HPDE6-E6E7 (cell line): ENCODE measurements around the gene MAN2A1.
"Not testable (repeated sequence)": the region's sequence is repeated elsewhere in the genome, so short reads cannot be mapped to it uniquely, and the experiment has no call there.

Experiments
- DNase-seq: peaks from one replicate; pipeline ENCODE4 v3.0.0; 2011; ENCODE audit warnings: missing footprints; ENCODE audit errors: extremely low spot score

The MAN2A1 gene

GRCh38 chr5:109755761-109756160 is 66.0 kb downstream of the MAN2A1 start:
- DNase-seq = no peak

DNA sequence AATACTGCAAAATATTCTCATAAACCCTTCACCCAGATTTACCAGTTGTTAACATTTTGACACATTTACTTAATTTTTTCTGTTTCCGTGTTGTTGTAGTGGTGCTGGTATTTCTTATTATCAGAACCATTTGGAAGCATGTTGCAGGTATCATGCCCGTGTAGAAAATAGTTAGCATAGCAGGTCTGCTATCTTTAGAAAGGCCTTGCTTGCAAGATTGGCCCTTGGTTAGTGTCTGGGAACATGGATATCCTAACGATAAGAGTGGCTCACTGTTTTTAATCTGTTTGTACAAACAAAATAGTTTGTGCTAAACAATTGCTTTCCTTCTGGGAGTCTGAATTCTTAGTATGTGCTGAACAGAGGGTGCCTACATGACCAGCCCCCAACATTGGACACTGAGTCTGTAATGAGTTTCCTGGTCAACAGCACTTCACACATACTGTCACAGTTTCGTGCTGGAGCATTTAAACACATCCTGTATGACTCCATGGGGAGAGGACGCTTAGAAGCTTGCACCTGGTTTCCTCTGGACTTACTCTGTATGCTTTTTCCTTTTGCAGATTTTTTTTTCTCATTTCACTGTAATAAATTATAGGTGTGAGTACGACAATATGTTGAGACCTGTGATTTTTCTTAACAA is 66.9 kb downstream of the MAN2A1 start:
- DNase-seq = no peak

- DNase-seq = no peak
These were observed 67.8 kb downstream of the MAN2A1 start for GRCh38 chr5:109757490-109757889.

DNA sequence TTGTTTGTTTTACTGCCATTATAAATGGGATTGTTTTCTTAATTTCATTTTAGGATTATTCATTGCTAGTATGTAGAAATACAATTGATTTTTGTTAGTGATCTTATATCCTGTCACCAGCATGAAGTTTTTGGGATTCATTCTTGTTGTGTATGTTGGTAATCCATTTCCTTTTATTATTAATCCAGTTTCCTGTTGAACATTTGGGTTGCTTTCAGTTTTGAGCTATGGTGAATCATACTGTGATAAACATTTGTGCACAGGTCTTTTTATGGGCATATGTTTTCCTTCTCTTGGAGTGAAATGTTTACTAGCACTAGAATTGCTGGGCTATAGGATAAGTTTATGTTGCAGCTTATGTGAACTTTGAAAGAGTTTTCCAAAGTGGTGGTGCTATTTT is 69.6 kb downstream of the MAN2A1 start:
- DNase-seq = no peak

GRCh38 chr5:109760130-109760529 is 70.4 kb downstream of the MAN2A1 start:
- DNase-seq = not testable (repeated sequence)

DNA sequence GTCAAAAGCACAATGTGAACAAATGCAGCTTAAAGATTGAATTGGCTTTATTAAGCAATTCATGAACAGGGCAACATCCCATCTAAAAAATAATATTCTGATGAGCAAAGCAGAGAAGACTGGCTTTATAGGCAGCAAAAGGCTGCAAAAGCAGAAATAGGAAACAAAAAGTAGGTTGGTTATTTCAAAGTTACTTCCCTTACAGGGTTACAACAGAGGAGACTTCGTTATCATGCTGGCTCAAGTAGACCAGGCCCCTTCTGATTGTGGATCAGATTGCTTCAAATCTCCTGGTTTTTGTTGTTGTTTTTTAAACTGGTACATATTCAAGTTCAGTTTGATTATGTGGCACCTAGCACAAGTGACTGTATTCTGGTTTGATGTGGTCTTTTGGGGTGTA is 73.1 kb downstream of the MAN2A1 start:
- DNase-seq = no peak

DNA sequence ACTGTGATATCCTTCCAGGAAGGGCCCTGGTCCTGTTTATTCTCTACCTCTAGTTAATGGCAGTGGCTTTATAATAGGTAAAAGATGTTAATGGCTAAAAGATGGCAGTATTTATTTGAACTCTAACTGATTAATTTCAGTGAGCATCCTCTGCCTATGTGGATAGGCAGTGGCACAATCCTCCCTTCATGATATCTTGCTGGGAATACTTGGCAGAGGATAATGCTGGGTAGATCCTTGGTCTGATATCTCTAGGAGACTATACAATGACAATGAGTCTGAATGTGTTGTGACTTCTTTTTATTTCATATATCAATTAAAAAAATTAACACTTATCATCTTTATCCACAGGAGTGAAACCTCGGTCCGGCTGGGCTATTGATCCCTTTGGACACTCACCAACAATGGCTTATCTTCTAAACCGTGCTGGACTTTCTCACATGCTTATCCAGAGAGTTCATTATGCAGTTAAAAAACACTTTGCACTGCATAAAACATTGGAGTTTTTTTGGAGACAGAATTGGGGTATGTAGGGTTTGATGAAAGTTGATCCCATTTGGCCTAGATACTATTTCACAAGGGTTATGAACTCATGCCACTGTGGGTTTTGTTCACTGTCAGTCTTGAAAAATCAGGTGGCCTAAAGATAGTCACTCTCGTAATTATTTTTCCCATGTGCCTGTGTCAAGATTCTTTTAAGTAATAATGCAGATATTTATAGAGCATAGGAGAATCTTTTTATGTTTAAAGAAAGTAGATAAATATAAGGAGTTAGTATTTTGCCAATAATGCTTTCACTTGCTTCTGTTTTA is 77.7 kb downstream of the MAN2A1 start:
- DNase-seq = no peak

GRCh38 chr5:109767997-109768396 is 78.3 kb downstream of the MAN2A1 start:
- no peak for DNase-seq

GRCh38 chr5:109769597-109770291 is 80.0 kb downstream of the MAN2A1 start:
- no peak for DNase-seq

- DNase-seq = no peak
These were observed 85.4 kb downstream of the MAN2A1 start for GRCh38 chr5:109775130-109775529.

DNA sequence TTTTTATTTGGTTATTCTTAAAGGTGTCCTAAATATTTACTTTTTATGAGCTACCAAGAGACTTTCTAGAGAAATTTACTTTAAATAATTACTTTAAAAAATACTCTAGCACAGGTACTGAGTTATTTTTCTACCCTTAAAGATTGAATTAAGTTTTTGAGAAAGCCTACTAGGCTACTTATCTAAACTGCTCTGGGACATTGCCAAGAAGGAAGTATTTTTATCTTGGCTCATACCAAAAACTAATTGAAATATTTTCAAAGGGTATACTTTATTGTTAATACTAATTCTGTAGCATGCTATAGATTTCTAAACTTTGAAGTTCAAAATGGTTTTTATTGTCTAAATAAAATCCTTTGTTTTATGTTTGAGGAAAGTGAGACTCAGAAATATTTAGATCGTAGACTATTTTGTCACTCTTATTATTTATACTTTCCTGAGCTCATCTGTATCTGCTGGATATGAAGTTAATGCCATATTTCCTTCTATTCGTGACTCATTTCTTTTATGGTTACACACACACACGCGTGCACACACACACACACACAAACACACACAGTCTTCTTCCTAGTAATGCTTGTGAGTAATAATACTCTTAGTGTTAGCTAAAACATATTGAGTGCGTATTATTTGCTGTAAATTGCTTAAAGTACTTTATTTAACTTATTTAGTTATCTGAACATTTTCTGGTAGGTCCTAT is 89.5 kb downstream of the MAN2A1 start:
- DNase-seq = no peak

DNA sequence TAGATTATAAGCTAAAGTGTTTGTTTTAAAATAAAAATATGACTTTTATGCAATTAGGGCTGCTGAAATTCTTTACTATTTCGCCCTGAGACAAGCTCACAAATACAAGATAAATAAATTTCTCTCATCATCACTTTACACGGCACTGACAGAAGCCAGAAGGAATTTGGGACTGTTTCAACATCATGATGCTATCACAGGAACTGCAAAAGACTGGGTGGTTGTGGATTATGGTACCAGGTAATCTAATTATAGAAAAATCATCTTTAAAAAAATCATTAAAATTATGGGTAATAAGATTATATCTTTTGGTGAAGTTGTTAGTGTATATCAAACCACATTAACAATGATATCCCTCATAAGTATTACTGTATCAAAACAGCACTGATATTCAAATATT is 95.0 kb downstream of the MAN2A1 start:
- DNase-seq = no peak

DNA sequence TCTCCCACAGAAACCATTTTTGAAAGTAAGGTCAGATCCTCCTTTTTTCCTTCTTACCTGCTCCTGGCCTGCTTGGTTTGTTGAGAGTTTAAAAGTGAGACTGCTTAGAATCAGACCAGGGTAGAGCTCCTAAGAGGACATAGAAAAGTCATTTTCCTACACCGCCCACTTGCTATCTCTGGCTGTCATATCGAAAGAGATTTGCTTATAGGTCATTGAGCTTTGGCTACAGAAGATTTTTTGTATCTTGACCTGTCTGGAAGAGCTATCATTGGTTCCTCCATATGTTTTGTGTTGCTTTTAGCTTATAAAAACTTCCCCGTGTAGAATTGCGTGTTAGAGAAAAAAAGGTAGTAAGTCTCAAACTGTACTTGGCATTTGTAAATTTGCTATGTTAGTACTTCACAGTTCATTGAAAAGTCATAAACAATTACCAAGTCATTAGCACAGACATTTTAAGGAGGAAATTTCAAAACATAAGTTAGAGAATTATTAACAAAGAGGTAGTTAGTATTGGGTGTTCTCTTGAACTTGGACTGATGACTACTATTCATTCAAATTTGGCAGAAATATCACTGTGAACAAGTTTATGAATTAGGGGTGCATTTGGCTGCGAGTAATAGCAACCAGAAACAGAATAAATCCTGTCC is 96.6 kb downstream of the MAN2A1 start:
- no peak for DNase-seq

- DNase-seq = no peak
These were observed 98.9 kb downstream of the MAN2A1 start for GRCh38 chr5:109788596-109788995.

DNA sequence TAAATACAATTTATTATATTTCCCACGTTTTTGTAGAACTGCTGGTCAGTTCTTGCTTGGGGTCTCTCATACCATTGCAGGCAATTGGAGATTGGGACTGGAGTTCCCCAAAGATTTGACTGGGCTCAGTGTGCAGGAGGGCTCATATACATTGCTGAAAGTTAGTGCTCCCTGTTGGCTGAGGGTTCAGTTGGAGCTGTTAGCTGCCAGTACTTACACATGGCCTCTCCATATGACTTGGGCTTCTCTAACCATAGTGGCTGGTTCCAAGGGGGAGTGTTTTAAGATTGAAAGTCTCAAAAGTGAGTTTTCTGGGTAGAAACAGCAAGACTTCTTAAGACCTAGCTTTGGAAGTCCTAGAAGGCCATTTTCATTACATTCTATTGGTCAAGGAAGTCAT is 102.9 kb downstream of the MAN2A1 start:
- no peak for DNase-seq

DNA sequence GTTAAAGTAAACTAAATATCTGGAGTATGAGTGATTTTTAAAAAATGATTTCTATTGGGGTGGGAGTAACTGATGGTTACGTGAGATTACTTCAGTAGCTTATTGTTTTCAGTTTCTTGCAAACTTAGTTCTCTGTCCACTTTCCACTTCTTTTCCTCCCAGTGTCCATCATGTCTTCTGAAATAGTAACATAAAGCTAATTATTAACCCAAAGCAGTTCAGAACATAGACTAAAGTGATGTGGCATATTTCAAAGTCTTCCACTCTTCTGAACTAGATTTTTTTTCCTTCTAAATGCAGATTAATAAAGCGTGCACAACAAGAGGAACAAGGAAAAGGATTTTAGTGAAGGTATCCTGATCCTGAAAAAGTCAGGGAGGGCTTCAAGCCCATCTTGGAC is 114.1 kb downstream of the MAN2A1 start:
- DNase-seq = no peak

GRCh38 chr5:109805472-109805871 is 115.7 kb downstream of the MAN2A1 start:
- DNase-seq = no peak

- DNase-seq = no peak
These were observed 116.2 kb downstream of the MAN2A1 start for GRCh38 chr5:109805883-109806282.

DNA sequence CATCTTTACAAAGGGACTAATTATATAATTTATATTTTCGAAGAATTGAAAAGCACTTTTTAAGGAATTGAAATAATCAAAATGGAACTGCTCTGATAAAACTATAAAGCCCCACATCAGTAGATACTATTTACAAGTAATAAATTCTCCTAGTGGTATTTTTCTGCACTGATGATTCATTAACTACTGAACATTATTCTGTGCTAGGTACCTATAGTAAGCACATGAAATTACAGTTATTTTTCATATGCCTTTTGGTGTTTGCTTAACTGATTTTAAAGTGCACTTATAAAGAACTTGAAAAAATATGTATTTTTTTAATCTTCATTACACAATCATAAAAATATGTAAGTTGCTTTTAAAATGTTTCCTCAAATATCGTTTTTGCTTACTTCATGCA is 123.0 kb downstream of the MAN2A1 start:
- DNase-seq = no peak

- no peak for DNase-seq
These were observed 127.0 kb downstream of the MAN2A1 start for GRCh38 chr5:109816732-109817131.

- no peak for DNase-seq
These were observed 130.2 kb downstream of the MAN2A1 start for GRCh38 chr5:109819878-109820277.

GRCh38 chr5:109823597-109823996 is 133.9 kb downstream of the MAN2A1 start:
- peak; percentile 58 for DNase-seq
